AG09309 (cell line): ENCODE measurements around the gene TMTC2.

Experiments
- DNase-seq: peaks from one replicate; pipeline ENCODE4 v3.0.0-alpha.2; 2010; ENCODE audit warnings: low read depth
- H3K4me3 ChIP-seq: 2 replicates; pipeline ENCODE4 v1.5.1; 2011; ENCODE audit warnings: mild to moderate bottlenecking, low read depth, low read length, moderate library complexity; ENCODE audit not compliant: control insufficient read depth
- TF ChIP-seq, protein P1 (sequence below): IDR thresholded peaks from 2 replicates; pipeline ENCODE4 v1.5.1; 2011; ENCODE audit warnings: mild to moderate bottlenecking, low read depth, low read length, inconsistent platforms; ENCODE audit not compliant: insufficient read depth, control insufficient read depth; ENCODE audit errors: missing control alignments

Gene TMTC2

DNA sequence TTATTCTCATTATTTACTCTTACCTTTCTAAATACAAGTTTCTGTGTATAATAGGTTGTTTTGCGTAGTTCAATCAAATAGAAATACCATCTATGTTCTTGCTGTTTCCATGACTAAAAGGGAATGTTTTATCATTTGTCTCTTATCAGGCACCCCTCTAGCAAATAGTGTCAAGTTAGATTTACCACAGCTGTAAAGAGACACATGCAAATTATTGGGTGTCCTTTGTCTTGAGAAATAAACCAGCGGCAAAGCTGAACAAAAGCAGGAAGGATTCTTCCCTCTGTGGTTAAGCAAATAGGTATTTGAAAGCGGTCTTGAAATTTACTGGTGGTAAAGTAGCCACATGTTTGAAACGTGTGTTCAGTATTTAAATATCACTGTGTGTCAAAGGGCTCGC, 405.9 kb downstream of the TMTC2 start:
- no peak overlapping the region for H3K4me3 ChIP-seq
- DNase-seq: no peak
- TF ChIP-seq, protein P1, sequence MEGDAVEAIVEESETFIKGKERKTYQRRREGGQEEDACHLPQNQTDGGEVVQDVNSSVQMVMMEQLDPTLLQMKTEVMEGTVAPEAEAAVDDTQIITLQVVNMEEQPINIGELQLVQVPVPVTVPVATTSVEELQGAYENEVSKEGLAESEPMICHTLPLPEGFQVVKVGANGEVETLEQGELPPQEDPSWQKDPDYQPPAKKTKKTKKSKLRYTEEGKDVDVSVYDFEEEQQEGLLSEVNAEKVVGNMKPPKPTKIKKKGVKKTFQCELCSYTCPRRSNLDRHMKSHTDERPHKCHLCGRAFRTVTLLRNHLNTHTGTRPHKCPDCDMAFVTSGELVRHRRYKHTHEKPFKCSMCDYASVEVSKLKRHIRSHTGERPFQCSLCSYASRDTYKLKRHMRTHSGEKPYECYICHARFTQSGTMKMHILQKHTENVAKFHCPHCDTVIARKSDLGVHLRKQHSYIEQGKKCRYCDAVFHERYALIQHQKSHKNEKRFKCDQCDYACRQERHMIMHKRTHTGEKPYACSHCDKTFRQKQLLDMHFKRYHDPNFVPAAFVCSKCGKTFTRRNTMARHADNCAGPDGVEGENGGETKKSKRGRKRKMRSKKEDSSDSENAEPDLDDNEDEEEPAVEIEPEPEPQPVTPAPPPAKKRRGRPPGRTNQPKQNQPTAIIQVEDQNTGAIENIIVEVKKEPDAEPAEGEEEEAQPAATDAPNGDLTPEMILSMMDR: no peak

DNA sequence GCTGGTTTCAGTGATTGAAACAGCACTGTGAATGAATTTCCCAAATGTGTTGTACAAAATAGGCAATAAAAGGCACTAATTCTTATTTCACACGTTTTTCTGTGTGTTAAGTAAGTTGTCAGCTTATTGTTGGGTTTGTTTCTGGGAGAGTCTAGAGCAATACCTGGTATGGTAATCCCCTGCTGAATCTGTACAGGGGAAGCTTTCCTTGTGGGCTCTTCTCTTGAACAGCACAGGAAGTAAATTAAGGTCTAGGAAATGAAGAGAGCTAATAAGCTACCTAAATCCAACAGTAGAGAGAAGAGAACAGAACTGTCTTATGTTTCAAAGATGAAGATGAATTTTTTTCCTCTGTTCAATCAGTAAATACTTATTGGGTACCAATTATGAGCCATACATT, 406.7 kb downstream of the TMTC2 start:
- TF ChIP-seq, protein P1: no peak
- no peak for DNase-seq
- no peak overlapping the region for H3K4me3 ChIP-seq

DNA sequence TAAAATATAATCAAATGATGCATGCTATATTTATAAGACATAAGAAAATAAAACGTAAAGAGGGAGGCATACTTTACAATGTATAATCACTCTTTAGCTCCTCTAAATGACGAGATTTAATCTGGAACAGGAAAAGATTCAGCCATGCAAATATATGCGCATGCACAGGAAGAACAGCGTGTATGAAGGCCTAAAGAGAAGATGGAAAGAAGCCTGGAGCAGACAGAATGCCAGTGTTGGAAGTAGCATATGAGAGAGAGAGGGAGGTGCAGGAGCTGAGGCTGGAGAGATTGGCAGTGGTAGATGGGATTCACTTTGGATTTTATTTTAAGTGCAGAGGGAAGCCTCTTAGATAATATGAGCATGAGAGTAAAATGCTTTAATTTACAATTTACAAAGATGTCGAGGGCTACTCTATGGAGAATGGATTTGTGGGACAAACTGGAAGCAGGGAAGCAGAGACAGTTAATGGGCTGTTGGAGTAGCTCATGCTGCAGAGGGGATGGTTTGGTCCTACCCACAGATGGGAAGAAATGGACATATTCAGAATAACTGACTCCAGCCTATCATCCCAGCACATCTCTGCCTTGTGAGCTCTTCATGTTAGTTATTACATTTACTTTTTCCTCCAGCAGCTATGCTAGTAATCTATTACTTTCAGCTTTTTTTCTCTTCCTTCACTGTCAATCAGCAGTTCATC, 411.1 kb downstream of the TMTC2 start:
- TF ChIP-seq, protein P1: no peak
- H3K4me3 ChIP-seq: no peak overlapping the region
- no peak for DNase-seq

DNA sequence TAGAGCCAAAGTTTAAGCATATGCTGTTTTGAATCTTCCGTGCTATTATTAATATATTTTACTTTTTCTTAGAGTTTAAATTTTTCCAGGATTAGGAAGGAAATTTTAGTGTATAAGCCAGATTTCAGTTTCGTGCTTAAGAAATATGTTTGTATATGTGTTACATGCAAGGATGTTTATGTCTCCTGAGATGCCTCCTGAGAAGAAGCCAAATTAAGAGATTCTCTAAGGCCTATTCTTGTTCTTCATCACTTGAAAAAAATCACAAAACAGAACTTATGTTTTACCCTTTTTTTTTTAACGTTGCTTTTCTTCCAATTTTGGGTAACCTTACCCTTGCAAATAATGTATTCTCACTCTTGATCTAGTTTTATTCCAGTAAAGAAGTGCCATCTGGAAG, 412.7 kb downstream of the TMTC2 start:
- TF ChIP-seq, protein P1: no peak

DNA sequence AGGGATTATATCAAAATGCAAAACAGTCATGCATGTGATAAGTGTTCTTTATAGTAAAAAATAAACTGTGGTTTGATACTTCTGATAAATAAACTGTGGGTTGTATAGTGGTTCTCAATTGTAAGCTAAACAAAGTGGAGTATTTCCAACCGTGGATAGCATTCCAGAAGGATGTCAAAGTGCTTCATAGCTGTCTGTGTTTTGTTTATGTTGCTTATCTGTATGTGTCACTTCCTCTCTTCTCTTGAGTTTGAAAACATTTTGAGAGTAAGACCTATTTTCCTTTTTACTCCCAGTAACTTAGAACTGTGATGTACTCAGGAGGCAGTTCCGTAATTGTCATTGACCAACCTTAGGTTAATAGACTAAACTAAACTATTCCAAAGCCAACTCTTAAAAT, 415.8 kb downstream of the TMTC2 start:
- TF ChIP-seq, protein P1: no peak
- no peak for DNase-seq

More for the DNA sequence above, 412.7 kb downstream of the TMTC2 start:
- H3K4me3 ChIP-seq: no peak overlapping the region
- DNase-seq: no peak

DNA sequence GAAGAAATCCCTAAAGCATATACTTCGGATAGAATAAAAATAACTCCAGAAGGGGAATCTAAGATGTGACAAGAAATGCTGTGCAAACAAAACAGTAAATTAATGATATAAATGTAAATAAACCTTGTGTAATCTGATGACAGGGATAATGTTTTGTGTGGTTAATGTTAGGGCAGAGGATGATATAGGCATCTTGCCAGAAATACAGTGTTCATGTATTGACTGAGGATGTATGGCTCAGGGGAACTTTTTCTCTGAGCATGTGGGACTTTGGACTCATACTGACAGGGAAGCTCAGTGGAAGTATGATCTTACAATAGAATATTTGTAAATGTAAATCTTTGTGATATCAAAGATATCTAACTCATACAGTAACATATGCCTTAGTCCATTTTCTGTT, 420.2 kb downstream of the TMTC2 start:
- TF ChIP-seq, protein P1: no peak
- H3K4me3 ChIP-seq: no peak overlapping the region
- no peak for DNase-seq

More for the DNA sequence above, 415.8 kb downstream of the TMTC2 start:
- H3K4me3 ChIP-seq: no peak overlapping the region
